Erythroblast (primary cell): ENCODE measurements around the gene ZNF594.

Experiments used
- DNase-seq, 2 experiments: peaks; one replicate each; lab custom pipeline; 2025; lab: John Stamatoyannopoulos, UW
- GATA1 ChIP-seq: IDR thresholded peaks from 2 replicates; pipeline ENCODE4 v1.6.1; 2011; ENCODE audit warnings: low read depth, mild to moderate bottlenecking, control low read depth, low read length, moderate library complexity
- POLR2A ChIP-seq: IDR thresholded peaks from 2 replicates; pipeline ENCODE4 v1.6.1; 2011; ENCODE audit warnings: mild to moderate bottlenecking, low read length

Gene ZNF594

DNA sequence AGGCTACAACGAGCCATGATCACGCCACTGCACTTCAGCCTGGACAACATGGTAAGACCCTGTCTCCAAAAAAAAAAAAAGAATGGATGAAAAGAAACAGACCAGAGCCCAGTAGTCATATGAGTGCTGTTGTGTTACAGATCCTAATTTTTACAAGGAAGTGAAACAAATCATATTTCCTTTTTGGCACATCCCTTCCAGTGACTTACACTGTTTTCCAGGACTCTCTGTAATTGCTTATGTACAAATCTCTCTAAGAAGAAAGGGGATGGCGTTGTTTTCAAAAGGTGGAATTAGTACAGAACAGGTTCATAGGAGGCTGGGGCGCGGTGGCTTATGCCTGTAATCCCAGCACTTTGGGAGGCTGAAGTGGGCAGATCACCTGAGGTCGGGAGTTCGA, 19.8 kb upstream of the ZNF594 start:
- no peak for DNase-seq
- TF ChIP-seq POLR2A (no peak), GATA1 (no peak)

DNA sequence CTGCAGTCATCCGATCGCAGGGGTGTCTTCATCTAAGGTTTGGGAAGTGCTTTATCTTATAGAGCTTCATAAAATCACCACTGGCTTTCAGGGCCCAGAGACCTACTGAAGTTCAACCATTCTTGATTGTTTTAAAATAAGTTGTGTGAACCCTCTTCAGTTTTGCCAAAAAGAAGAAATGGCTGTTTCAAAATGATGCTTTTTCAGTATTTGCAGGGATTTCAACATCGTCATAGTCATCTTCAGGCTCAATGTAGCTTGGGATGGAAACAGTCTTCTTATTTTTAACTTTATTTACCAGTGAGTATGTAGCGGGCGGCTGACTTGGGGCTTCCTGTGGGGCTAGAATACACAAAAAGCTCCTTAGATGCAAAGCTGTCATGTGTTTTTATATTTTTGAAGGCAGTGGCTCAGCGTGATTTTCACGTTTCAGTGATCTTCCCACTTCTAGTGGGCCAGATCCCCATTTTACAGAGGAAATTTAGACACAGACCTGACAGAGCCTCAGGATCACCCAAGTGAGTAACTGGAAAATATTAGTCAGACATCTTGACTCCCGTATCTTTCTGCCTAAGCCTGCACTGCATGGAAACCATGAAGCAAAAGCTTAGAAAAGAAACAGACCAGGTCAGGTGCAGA, 19.1 kb upstream of the ZNF594 start:
- no peak for TF ChIP-seq GATA1
- no peak for TF ChIP-seq POLR2A
- no peak for DNase-seq

DNA sequence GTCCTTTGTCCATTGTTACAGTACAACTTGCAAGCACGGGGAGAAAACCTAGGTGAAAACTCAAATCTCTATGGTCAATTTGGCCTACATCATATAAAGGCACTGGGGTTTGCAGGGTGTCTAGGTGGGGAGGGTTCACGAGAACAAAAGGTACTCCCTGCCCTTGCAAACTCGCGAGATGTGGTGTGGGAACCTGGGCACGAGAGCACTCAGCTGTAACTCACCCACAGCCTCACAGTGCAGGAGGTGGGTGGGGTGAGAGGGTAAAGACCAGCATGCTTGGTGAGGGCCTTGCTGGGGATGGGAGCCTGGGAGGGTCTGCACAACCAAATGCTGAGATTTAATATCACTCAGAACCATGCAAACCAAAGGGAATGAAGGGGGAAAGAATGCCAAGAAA, 18.4 kb upstream of the ZNF594 start:
- DNase-seq = no peak
- TF ChIP-seq POLR2A = no peak
- TF ChIP-seq GATA1 = no peak

DNA sequence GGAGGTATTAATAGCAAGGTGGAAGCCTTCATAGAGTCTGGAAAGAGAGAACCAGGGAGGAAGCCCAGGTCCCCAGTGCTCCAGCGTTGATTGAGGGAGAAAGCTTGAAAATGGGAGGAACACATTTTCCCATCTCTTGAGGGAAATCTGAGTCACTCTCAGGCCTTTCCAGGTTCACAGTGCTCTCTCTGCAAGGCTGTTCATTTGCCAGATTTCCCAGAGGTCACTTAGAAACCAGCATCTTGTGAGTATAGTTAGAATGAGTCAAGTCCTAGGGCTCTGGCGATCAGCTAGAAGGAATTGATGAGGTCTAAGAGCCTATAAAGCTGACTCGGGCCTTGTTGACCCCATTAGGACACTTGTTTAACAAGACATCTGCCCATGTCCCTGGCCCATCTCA, 17.7 kb upstream of the ZNF594 start:
- no peak for TF ChIP-seq POLR2A
- TF ChIP-seq GATA1 = no peak
- DNase-seq = no peak

DNA sequence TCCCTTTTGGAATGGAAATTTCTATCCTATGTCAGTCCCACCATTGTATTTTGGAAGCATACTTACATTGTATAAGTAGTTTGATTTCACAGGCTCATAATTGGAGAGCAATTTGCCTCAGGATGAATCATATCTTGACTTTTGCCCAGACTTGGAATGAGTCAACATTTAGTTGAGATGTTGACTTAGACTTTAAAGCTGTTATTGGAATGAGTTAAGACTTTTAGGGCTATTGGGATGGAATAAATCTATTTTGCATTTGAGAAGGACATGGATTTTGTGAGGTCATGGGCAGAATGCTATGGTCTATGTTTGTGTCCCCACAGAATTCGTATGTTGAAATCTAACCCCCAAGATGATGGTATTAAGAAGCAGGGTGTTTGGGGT, 12.2 kb upstream of the ZNF594 start:
- no peak for TF ChIP-seq GATA1
- TF ChIP-seq POLR2A = no peak
- DNase-seq = no peak

DNA sequence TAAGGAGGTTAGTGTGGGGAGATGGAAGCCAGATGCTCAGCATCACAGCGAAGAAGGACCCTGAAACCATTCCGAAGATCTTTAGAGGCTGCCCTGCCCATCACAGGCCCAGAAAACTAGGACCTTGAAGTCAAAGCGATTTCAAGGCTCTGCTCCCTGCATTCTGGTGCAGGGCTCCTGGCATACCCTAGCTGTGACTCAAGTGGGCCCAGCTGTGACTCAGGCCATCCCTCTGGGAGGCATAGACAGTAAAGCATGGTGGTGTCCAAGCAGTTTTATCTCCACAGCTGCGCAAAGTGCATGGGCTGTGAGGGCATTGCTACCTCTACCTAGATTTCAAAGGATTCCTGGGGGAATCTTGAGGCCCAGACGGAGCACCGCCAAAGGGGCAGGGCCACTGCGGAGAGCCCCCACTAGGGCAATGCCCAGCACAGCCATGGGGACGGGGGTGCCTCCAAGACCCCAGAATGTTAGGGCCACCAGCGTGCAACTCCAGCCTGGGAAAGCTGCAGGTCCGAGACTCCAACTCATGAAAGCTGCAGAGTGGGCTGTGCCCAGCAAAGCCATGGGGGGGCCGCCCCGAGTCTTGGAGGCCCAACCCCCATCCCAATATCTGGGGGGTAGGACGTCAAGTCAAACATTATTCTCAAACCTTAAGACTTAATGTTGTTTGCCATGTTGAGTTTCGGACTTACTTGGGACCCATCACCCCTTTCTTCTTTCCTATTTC, 11.7 kb upstream of the ZNF594 start:
- TF ChIP-seq GATA1 (no peak), POLR2A (no peak)
- DNase-seq = no peak

DNA sequence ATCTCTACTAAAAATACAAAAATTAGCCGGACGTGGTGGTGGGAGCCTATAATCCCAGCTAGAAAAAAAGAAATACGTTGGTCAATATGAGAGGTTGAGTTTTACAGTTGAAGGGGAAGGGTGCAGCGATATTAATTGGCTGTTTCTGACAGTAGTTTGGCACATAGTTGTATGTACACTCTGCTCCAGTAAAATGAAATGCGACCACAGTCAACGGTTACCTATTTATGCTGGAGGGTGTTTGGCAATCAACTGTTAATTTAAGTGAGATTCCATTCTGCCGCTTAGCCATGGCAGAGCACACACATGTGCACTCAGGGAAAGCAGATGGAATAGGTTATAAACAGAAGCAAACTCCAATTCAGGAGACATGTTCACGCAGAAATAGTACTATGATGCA, 9.3 kb upstream of the ZNF594 start:
- no peak for TF ChIP-seq POLR2A
- no peak for TF ChIP-seq GATA1

DNA sequence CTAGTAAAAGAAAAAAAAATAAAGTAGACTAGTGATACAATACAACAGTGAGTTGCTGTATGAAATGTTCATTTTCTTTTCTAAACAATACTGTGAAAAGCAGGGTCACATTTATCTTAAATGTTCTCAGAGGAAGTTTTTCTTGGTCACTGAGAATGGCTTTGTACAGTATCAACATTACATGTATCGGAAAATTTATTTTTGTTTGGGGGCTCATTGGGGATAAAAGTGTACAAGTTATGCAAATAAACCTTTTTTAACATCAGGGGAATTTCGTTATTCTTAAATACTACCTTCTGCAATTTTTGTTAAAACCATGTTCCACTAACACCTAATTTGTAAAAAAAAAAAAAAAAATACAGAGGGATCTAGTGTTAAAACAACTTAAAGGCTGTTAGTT, 8.7 kb upstream of the ZNF594 start:
- DNase-seq = no peak
- no peak for TF ChIP-seq POLR2A
- TF ChIP-seq GATA1 = no peak

More for the DNA sequence above, 9.3 kb upstream of the ZNF594 start:
- no peak for DNase-seq

DNA sequence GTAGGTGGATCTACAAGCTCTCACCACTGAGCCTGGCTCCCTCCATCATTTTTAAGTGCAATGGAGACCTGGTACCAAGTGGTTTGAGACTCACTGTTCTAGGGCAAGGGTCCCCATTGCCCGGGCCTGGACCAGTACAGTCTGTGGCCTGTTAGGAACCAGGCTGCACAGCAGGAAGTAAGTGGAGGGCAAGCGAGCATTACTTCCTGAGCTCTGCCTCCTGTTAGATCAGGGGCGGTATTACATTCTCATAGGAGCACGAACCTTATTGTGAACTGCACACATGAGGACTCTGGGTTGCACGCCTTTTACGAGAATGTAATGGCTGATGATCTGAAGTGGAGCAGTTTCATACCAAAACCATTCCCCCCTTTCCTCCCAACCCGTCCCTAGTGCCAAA, 6.8 kb upstream of the ZNF594 start:
- no peak for DNase-seq
- no peak for TF ChIP-seq GATA1
- TF ChIP-seq POLR2A = no peak

DNA sequence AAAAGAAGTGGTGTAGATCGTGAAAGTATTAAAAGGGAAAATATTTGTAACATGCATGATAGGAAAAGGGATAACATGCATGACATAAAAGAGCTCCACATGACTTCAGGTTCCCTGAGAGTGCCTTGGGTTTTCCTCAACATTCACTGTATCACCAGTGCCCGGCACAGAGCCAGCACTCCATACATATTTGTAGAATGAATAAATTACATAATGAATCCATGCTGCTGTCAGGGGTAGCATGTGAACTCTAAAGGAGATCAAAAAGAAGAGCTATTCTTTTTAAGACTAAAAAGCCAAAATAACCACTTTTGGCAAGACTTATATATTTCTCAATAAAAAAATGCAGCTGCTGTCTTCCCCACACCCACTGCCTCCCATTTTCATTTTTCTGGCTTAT, 2.7 kb upstream of the ZNF594 start:
- TF ChIP-seq GATA1 (no peak), POLR2A (no peak)
- DNase-seq = no peak

DNA sequence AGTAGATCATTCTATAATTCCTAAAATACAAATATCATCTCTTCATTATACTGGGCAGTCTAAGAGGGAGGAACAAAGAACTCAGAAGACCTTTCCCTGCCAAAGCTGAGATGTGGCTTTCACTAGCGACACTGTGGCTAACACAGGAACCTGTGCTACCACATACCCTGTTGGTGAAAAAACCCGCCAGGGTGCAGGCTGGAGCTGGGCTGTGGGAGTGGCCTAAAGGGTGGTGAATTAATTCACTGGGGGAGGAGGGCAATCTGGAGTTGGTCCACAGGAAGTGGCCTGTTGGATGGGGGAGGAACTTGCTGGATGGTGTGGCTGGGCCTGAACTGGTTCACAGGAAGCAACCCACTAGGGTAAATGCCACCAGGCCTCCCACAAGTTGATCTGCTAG, 7.4 kb downstream of the ZNF594 start:
- no peak for TF ChIP-seq GATA1
- TF ChIP-seq POLR2A = no peak
- DNase-seq = no peak

DNA sequence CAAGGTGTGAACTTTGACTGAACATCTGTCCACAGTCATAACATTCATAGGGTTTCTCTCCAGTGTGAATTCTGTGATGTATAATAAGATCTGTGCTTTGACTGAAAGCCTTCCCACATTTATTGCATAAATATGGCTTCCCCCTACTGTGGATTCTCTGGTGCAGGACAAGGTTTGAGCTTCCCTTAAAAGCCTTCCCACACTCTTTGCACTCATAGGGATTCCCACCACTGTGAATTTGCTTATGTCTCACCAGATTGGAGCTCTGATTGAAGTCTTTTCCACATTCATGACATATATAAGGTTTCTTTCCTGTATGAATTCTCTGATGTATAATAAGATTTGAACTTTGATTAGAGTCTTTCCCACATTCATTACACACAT, 8.3 kb downstream of the ZNF594 start:
- TF ChIP-seq POLR2A (no peak), GATA1 (no peak)
- no peak for DNase-seq

DNA sequence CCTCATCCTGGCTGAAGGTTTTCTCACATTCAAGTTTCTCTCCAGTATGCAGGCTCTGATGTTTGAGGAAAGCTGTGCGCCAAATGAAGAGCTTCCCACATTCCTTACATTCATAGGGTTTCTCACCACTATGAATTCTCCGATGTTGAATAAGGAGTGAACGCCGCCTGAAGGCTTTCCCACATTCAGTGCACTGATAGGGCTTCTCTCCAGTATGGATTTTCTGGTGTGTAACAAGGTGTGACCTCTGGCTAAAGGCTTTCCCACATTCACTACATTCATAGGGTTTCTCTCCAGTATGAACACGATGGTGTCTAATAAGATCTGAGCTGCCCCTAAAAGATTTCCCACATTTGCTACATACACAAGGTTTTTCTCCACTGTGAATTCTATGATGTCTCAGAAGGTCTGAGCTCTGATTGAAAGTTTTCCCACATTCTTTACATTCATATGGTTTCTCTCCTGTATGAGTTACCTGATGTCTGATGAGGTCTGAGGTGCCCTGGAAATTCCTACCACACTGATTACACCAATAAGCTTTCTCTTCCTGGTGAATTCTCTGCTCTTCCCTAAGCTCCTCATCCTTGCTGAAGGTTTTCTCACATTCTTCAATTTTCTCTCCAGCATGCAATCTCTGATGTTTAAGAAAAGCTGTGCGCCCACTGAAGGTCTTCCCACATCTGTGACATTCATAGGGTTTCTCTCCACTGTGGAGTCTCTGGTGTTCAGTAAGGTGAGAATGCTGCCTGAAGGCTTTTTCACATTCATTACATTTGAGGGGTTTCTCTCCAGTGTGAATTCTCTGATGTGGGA, 8.9 kb downstream of the ZNF594 start:
- no peak for DNase-seq
- no peak for TF ChIP-seq POLR2A
- no peak for TF ChIP-seq GATA1

DNA sequence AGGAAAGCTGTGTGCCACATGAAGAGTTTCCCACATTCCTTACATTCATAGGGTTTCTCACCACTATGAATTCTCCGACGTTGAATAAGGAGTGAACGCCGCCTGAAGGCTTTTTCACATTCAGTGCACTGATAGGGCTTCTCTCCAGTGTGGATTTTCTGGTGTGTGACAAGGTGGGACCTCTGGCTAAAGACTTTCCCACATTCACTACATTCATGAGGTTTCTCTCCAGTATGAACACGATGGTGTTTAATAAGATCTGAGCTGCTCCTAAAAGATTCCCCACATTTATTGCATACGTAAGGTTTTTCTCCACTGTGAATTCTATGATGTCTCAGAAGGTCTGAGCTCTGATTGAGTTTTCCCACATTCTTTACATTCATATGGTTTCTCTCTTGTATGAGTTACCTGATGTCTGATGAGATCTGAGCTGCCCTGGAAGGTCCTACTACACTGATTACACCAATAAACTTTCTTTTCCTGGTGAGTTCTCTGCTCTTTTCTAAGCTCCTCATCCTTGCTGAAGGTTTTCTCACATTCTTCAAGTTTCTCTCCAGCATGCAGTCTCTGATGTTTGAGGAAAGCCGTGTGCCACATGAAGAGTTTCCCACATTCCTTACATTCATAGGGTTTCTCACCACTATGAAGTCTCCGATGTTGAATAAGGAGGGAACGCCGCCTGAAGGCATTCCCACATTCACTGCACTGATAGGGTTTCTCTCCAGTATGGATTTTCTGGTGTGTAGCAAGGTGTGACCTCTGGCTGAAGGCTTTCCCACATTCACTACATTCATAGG, 10.0 kb downstream of the ZNF594 start:
- DNase-seq = peak; percentile 10 to 14

More for the DNA sequence above, 10.0 kb downstream of the ZNF594 start:
- TF ChIP-seq POLR2A = no peak
- no peak for TF ChIP-seq GATA1
